IMR-90 (cell line): ENCODE data around the gene PDLIM5. TPM values are rescaled to one million over a fixed set of nuclear protein-coding genes. Genes with fewer than 3 reads are reported as not detected.

Experiments
- ATAC-seq: fragments of 200-7000 bp; cut with Tn5 transposase; 2 replicates; pipeline ENCODE4 v1.9.1; 2020; ENCODE audit warnings: low read depth, mild to moderate bottlenecking, moderate library complexity
- BruUV-seq: library from RNA; stranded (reverse); fragments of 400-500 nt; replicated peaks from 2 replicates; lab custom pipeline; 2021; lab: Mats Ljungman, UMichigan
- CTCF ChIA-PET: fragments of 300-600 bp; formaldehyde crosslinking; extraction: SDS; loops from one replicate; lab custom pipeline; 2021; ENCODE audit warnings: antibody characterized with exemption; lab: Yijun Ruan, JAX
- POLR2A ChIA-PET: fragments of 300-600 bp; sonication (Branson Sonifier 250); formaldehyde crosslinking; loops from one replicate; lab custom pipeline; 2022; ENCODE audit warnings: antibody characterized with exemption; ENCODE audit not compliant: unreplicated experiment; lab: Charles Lee
- DNase-seq: peaks from one replicate; pipeline ENCODE4 v3.0.0; 2013
- H2AFZ ChIP-seq: replicated peaks from 2 replicates; pipeline ENCODE3; 2013; ENCODE audit warnings: low read length, mild to moderate bottlenecking; ENCODE audit not compliant: poor library complexity
- H2AK5ac ChIP-seq: 2 replicates; pipeline ENCODE4 v1.6.1; 2013; ENCODE audit warnings: low read depth, low read length, inconsistent platforms
- H2AK9ac ChIP-seq: replicated peaks from 2 replicates; pipeline ENCODE3; 2013; ENCODE audit warnings: mild to moderate bottlenecking, low read depth, low read length, moderate library complexity; ENCODE audit not compliant: poor library complexity
- H2BK120ac ChIP-seq: 2 replicates; pipeline ENCODE4 v1.6.1; 2013; ENCODE audit warnings: low read depth, low read length, inconsistent platforms
- H2BK15ac ChIP-seq: 3 replicates; pipeline ENCODE4 v1.6.1; 2013; ENCODE audit warnings: low read depth, low read length, inconsistent platforms
- H2BK20ac ChIP-seq: 2 replicates; pipeline ENCODE4 v1.6.1; 2013; ENCODE audit warnings: low read depth, mild to moderate bottlenecking, inconsistent platforms, low read length, moderate library complexity
- H2BK5ac ChIP-seq: 2 replicates; pipeline ENCODE4 v1.6.1; 2013; ENCODE audit warnings: mild to moderate bottlenecking, low read depth, low read length, inconsistent platforms; ENCODE audit not compliant: poor library complexity, severe bottlenecking
- H3K14ac ChIP-seq: replicated peaks from 2 replicates; pipeline ENCODE4 v1.6.1; 2013; ENCODE audit warnings: low read depth, low read length, inconsistent platforms
- H3K18ac ChIP-seq: 2 replicates; pipeline ENCODE4 v1.6.1; 2013; ENCODE audit warnings: low read depth, low read length, control low read depth
- H3K23ac ChIP-seq: 2 replicates; pipeline ENCODE4 v1.6.1; 2013; ENCODE audit warnings: low read depth, low read length, inconsistent platforms
- H3K27ac ChIP-seq: 2 replicates; pipeline ENCODE4 v1.5.1; 2013; ENCODE audit warnings: mild to moderate bottlenecking, control low read depth, low read length; ENCODE audit not compliant: insufficient read depth
- H3K27me3 ChIP-seq: 2 replicates; pipeline ENCODE4 v1.6.1; 2013; ENCODE audit warnings: low read length; ENCODE audit not compliant: control insufficient read depth, insufficient read depth
- H3K36me3 ChIP-seq: 2 replicates; pipeline ENCODE4 v1.6.1; 2013; ENCODE audit warnings: low read length, mixed read lengths; ENCODE audit not compliant: control insufficient read depth, insufficient read depth
- H3K4ac ChIP-seq: 2 replicates; pipeline ENCODE4 v1.6.1; 2013; ENCODE audit warnings: low read depth, low read length, inconsistent platforms
- H3K4me1 ChIP-seq: 2 replicates; pipeline ENCODE4 v1.6.1; 2013; ENCODE audit warnings: low read length, mixed read lengths; ENCODE audit not compliant: control insufficient read depth, insufficient read depth
- H3K4me2 ChIP-seq: 2 replicates; pipeline ENCODE4 v1.6.1; 2013; ENCODE audit warnings: low read depth, mild to moderate bottlenecking, control low read depth, low read length, moderate library complexity
- H3K4me3 ChIP-seq: 2 replicates; pipeline ENCODE4 v1.5.1; 2013; ENCODE audit warnings: low read depth, mild to moderate bottlenecking, control low read depth, low read length, moderate library complexity; ENCODE audit not compliant: insufficient read depth
- H3K56ac ChIP-seq: 2 replicates; pipeline ENCODE4 v1.6.1; 2013; ENCODE audit warnings: low read length, inconsistent platforms; ENCODE audit not compliant: insufficient read depth; ENCODE audit errors: extremely low read depth
- H3K79me1 ChIP-seq, 2 experiments: 2 replicates each; pipeline ENCODE4 v1.6.1; 2013; ENCODE audit warnings: low read length in 2 of 2, inconsistent platforms in 1 of 2, low read depth in 1 of 2
- H3K9ac ChIP-seq: 2 replicates; pipeline ENCODE4 v1.6.1; 2013; ENCODE audit warnings: low read depth, low read length, control low read depth
- H3K9me1 ChIP-seq: 2 replicates; pipeline ENCODE4 v1.6.1; 2013; ENCODE audit warnings: low read length, inconsistent platforms; ENCODE audit not compliant: insufficient read depth
- H3K9me3 ChIP-seq: 2 replicates; pipeline ENCODE4 v1.6.1; 2013; ENCODE audit warnings: low read length; ENCODE audit not compliant: control insufficient read depth, insufficient read depth
- H4K20me1 ChIP-seq: 2 replicates; pipeline ENCODE4 v1.6.1; 2013; ENCODE audit warnings: low read length, inconsistent platforms; ENCODE audit not compliant: insufficient read depth
- H4K5ac ChIP-seq: 2 replicates; pipeline ENCODE4 v1.6.1; 2013; ENCODE audit warnings: mild to moderate bottlenecking, low read depth, low read length, control low read depth
- H4K8ac ChIP-seq, 2 experiments: 2 replicates each; pipeline ENCODE4 v1.6.1; 2013; ENCODE audit warnings: low read depth in 2 of 2, low read length in 2 of 2, control low read depth in 1 of 2, inconsistent platforms in 1 of 2
- H4K91ac ChIP-seq: 2 replicates; pipeline ENCODE4 v1.6.1; 2013; ENCODE audit warnings: low read depth, low read length, inconsistent platforms; ENCODE audit not compliant: insufficient read depth
- RFX5 ChIP-seq: IDR thresholded peaks from 2 replicates; pipeline ENCODE4 v1.8.0; 2012; ENCODE audit warnings: low read depth, mild to moderate bottlenecking, low read length, moderate library complexity
- dilution Hi-C: fragments of 300-500 bp; cut with HindIII; formaldehyde crosslinking; loops from one replicate; pipeline ENCODE4 v1.14.3; 2018; ENCODE audit warnings: low sequenced_read_pairs; ENCODE audit not compliant: unreplicated experiment
- in situ Hi-C: fragments of 300-500 bp; cut with MboI; formaldehyde crosslinking; loops from 3 replicates; pipeline ENCODE4 v1.14.3; 2019; ENCODE audit warnings: low sequenced_read_pairs, inconsistent platforms, mixed read lengths
- intact Hi-C: fragments of 100-400 bp; cut with micrococcal nuclease; formaldehyde crosslinking; loops from 2 replicates; pipeline ENCODE4 v1.10.0; 2022
- polyA plus RNA-seq, 3 experiments: library from polyadenylated mRNA; depleted of rRNA; stranded (reverse); fragments of >200 nt; gene quantifications; 2 replicates each; pipeline ENCODE4 v1.2.3, GENCODE V29; 2012; ENCODE audit warnings: low replicate concordance in 1 of 3
- total RNA-seq: library from RNA; depleted of rRNA; stranded (reverse); fragments of >200 nt; gene quantifications from 2 replicates; pipeline ENCODE4 v1.2.3, GENCODE V29; 2012

PDLIM5 gene
- total and polyA plus RNA-seq, 2 of the 4 experiments (the other 2 are of a cell fraction): 96.5 to 188 TPM

DNA sequence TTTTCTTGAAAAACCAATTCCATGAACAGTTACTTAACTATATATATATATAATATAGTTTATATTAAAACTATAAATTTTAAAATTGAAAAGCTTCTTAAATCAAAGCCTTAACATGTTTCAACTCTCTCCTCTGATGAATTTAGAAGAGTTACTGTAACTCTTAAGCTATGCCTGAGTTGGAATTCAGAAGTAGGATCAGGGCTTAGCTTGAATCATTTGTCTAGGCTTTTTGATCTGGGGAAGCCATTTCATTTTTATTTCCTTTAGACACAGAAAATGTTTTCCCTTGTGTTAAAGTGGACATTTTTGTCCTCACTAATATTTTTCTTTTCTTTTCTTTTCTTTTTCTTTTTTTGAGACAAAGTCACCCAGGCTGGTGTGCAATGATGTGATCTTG lies 40.4 kb upstream of the PDLIM5 start:
- H3K4me2 ChIP-seq: no peak overlapping the region

More for the DNA sequence above, 40.4 kb upstream of the PDLIM5 start:
- no peak for TF ChIP-seq RFX5
- H3K27me3 ChIP-seq: no peaks in the 10 kb centered on the region
- no peaks in the 10 kb centered on the region; the same call in 1 of the 2 replicates for H3K9me1 ChIP-seq
- no peak overlapping the region for H3K4ac ChIP-seq
- no TSS peak for BruUV-seq
- H4K20me1 ChIP-seq: no peaks in the 10 kb centered on the region
- no peak overlapping the region for H2BK5ac ChIP-seq
- H3K9ac ChIP-seq: no peak overlapping the region
- no peak for DNase-seq
- no peak overlapping the region for H2AFZ ChIP-seq
- H4K91ac ChIP-seq: no peak overlapping the region
- no peak overlapping the region for H4K8ac ChIP-seq
- no peak overlapping the region for H2AK9ac ChIP-seq
- intact Hi-C loops (no loop called here), dilution Hi-C loops (no loop called here), in situ Hi-C loops (loop anchor here (25.0 kb wide), 1 partner anchor 701 kb away; no protein-coding TSS in a partner anchor)
- ATAC-seq: no peak
- peaks cover 5% of the 10 kb centered on the region; the same call in 1 of the 2 replicates for H3K4me1 ChIP-seq
- ChIA-PET CTCF (interaction anchor here (0.6 to 1.3 kb wide), 2 partner anchors 24 to 70 kb away, joined by 3 read pairs; no protein-coding TSS in a partner anchor), POLR2A (interaction anchor here (0.7 kb wide), 1 partner anchor 141 kb away, joined by 3 read pairs; no protein-coding TSS in a partner anchor)
- H3K23ac ChIP-seq: no peak overlapping the region
- no peak overlapping the region for H3K27ac ChIP-seq
- H3K56ac ChIP-seq: no peak overlapping the region
- H2BK20ac ChIP-seq: no peak overlapping the region
- H3K14ac ChIP-seq: no peak overlapping the region
- H3K79me1 ChIP-seq: no peaks in the 10 kb centered on the region
- no peak overlapping the region for H2BK15ac ChIP-seq
- H3K9me3 ChIP-seq: no peaks in the 10 kb centered on the region
- no peak overlapping the region for H4K5ac ChIP-seq
- no peak overlapping the region for H3K18ac ChIP-seq
- H3K36me3 ChIP-seq: no peaks in the 10 kb centered on the region
- no peak overlapping the region for H2AK5ac ChIP-seq
- no peak overlapping the region for H2BK120ac ChIP-seq
- H3K4me3 ChIP-seq: no peak overlapping the region
